ENCODE results near the gene MICU1. TPM values are rescaled to one million over a fixed set of nuclear protein-coding genes. Genes with fewer than 3 reads are reported as not detected.

The MICU1 gene
- total RNA-seq, 1 experiment from 2014 or later, result 39.4 TPM

- no peak for ATAC-seq
- no peaks in the 10 kb centered on the region for H3K9me2 ChIP-seq (ENCODE audit: insufficient read depth)
- no peaks in the 10 kb centered on the region for H3K79me2 ChIP-seq (ENCODE audit: insufficient read depth, low read length)
- no peak overlapping the region for H3K4me3 ChIP-seq (replicated peaks in 1 of 2; ENCODE audit: low read depth in 1 of 2, low read length in 2 of 2)
- POLR2A ChIA-PET, result no interaction called here
- RAD21 ChIA-PET (ENCODE audit: low non-redundant PET in 1 of 2, low total read pairs in 2 of 2, uncharacterized antibody in 2 of 2, unreplicated experiment in 2 of 2), result no interaction called here
- no TSS peak for BruUV-seq (replicated peaks)
- no peaks in the 10 kb centered on the region for H3K36me3 ChIP-seq (ENCODE audit: control insufficient read depth in 1 of 2, insufficient read depth in 2 of 2, low read length in 2 of 2)
- H3K4me1 ChIP-seq (ENCODE audit: control insufficient read depth in 1 of 2, insufficient read depth in 2 of 2, low read length in 2 of 2), result no peaks in the 10 kb centered on the region
- H2AFZ ChIP-seq (ENCODE audit: low read depth, low read length, poor library complexity, severe bottlenecking), result no peak overlapping the region
- H3K27me3 ChIP-seq (ENCODE audit: insufficient read depth, low read length), result no peaks in the 10 kb centered on the region
- H3K4me2 ChIP-seq (ENCODE audit: low read length), result no peak overlapping the region
- H3K9me3 ChIP-seq (ENCODE audit: control insufficient read depth in 1 of 2, insufficient read depth in 1 of 2, low read depth in 1 of 2, low read length in 2 of 2), result no peaks in the 10 kb centered on the region
- H4K20me1 ChIP-seq (ENCODE audit: insufficient read depth), result no peaks in the 10 kb centered on the region
- DNase-seq (ENCODE audit: low read depth, low spot score), result no peak
- H3K9ac ChIP-seq (ENCODE audit: low read length), result no peak overlapping the region
- intact Hi-C loops (cut with micrococcal nuclease), result no loop called here
- H3K27ac ChIP-seq (ENCODE audit: low read depth, low read length), result no peak overlapping the region
- CTCF ChIA-PET, result no interaction called here
- no peak for TF ChIP-seq ZNF274 (IDR thresholded peaks at IDR 0.05; ENCODE audit: low read depth, low read length)
- TF ChIP-seq POLR2A (IDR thresholded peaks at IDR 0.05; ENCODE audit: borderline replicate concordance, extremely low read depth, insufficient read depth, insufficient read length), result no peak
- no peak for TF ChIP-seq CEBPB (IDR thresholded peaks at IDR 0.05; ENCODE audit: low read depth)
- no peak for TF ChIP-seq JUND (IDR thresholded peaks at IDR 0.05)
- TF ChIP-seq REST (IDR thresholded peaks at IDR 0.05; ENCODE audit: low read depth), result no peak
- no peak for TF ChIP-seq YY1 (IDR thresholded peaks at IDR 0.05; ENCODE audit: extremely low read depth, insufficient replicate concordance, low read depth, low read length)
- no peak for TF ChIP-seq ATF3 (IDR thresholded peaks at IDR 0.05)
- no peak for TF ChIP-seq SP1 (IDR thresholded peaks at IDR 0.05; ENCODE audit: low read depth)
- TF ChIP-seq FOSL1 (IDR thresholded peaks at IDR 0.05; ENCODE audit: low read depth), result no peak
- no peak for TF ChIP-seq RAD21 (IDR thresholded peaks at IDR 0.05; ENCODE audit: low read depth)
- no peak for TF ChIP-seq TCF7L2 (IDR thresholded peaks at IDR 0.05; ENCODE audit: borderline replicate concordance, extremely low read depth, insufficient read depth, insufficient read length)
- no peak for TF ChIP-seq CBX3 (IDR thresholded peaks at IDR 0.05; ENCODE audit: low read depth)
- TF ChIP-seq EZH2 (IDR thresholded peaks at IDR 0.05), result no peak
- no peak for TF ChIP-seq SRF (IDR thresholded peaks at IDR 0.05; ENCODE audit: low read depth)
- no peak for TF ChIP-seq CTCF (IDR thresholded peaks at IDR 0.05 in 2 of 3, conservative IDR thresholded peaks at IDR 0.05 in 1 of 3; ENCODE audit: borderline replicate concordance in 1 of 3, insufficient read depth in 1 of 3, low read depth in 2 of 3, low read length in 2 of 3)
- TF ChIP-seq ZBTB33 (IDR thresholded peaks at IDR 0.05; ENCODE audit: extremely low read depth, insufficient replicate concordance, low read length), result no peak
- no peak for TF ChIP-seq EGR1 (IDR thresholded peaks at IDR 0.05; ENCODE audit: low read depth)
- TF ChIP-seq EZH2phosphoT487 (IDR thresholded peaks at IDR 0.05; ENCODE audit: borderline replicate concordance), result no peak
- no peak for TF ChIP-seq SIN3A (IDR thresholded peaks at IDR 0.05; ENCODE audit: low read depth)
- TF ChIP-seq MAX (IDR thresholded peaks at IDR 0.05), result no peak
Observed at GRCh38 chr10:72649291-72649690, 23.4 kb upstream of the MICU1 start.

Measured in HCT116 (cell line).